Activated CD4-positive, alpha-beta T cell treated with anti-CD3 and anti-CD28 coated beads, Interleukin-2, Interleukin-6, amounts not matched to agents 100 ng/mL and 50 ng/mL, durations not matched to agents 16 hours and 8 hours (primary cell): ENCODE measurements around the gene HECTD2.
A peak's percentile ranks its signal among the peaks of the same experiment; 100 is the strongest.
"Not testable (repeated sequence)": the region's sequence is repeated elsewhere in the genome, so short reads cannot be mapped to it uniquely, and the experiment has no call there.

Experiments used
- DNase-seq: peaks from one replicate; pipeline ENCODE4 v3.0.0-alpha.2; 2020

Gene HECTD2

GRCh38 chr10:91477236-91477635 lies 67.1 kb downstream of the HECTD2 start:
- DNase-seq: no peak

DNA sequence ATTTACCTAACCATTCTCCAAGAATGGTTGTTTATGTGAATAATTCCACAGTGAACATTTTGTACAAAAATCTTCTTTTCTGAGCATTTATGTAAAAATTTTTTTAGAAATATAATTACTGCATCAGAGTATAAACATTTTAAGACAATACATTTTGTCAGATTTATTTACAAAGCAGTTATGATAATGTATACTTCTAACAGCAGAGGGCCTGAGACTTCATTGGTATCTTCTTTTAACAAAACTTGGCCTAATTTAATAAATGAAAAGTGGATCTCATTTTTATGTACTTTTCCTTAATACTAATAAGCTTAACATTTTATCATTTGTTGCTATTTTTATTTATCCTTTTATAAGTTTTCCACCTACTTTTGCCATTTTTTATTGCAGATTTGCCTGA lies 69.4 kb downstream of the HECTD2 start:
- no peak for DNase-seq

DNA sequence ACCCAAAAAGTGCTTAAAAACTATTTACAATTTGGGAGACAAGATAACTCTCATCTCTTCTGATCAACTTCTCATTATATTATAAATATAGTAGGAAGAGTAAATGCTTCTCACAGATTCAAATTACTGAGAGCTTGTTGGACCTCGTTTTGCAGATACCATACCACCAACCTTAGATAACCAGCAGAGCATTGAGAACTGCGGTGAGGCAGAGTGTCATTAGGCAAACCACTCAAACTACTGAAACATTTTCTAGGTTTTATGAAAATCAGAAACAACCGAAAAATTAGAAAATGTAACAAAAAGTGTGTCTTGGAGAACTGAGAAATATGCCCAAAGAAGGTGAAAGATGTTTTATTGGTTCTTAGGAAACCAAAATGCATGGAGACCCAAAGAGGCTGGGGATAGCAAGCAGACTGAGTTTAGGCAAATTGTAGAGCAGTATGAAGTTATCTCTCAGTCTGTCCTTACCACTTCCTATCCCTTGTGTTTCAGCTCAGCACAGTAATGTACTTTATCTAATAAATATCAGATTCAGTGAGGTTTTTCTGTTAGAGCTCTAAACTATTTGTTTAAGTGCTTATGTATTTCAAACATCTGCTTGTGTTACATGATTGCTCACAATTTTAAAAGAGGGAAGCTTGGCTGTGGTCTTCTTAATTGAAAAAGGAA lies 77.9 kb downstream of the HECTD2 start:
- no peak for DNase-seq

DNA sequence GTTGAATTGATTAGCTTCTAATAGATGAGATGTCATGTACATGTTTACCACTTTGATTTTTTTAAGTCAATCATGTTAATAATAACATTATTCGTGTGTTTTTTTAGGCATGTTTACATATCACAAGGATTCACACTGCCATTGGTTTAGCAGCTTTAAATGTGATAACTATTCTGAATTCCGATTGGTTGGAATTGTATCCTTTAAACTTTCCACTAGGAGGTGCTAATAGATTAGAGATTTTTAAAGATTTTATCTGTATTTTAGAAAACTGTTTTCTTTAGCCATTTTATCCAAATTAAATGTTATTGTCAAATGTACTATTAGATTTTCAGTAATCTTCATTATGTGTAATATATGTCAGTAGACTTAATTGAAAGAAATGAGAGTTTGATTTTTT lies 83.2 kb downstream of the HECTD2 start:
- DNase-seq: no peak

DNA sequence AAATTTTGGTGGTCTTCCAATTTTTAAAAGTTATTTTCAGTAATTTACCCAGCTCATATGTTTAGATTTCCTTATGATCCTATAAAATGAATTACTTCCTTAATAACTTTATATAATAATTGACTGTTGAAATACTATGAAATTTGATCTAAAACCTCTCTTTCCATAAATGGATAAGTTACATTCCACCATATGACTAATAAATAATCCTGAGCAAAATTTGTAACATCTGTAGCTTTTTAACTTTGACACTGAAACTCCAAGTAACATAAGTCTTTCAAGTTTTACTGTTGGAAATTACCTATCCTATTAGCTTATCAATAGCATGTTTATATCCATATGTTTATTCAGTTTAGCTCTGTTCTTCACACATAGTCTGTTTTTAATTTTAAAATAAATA lies 85.3 kb downstream of the HECTD2 start:
- DNase-seq: no peak

DNA sequence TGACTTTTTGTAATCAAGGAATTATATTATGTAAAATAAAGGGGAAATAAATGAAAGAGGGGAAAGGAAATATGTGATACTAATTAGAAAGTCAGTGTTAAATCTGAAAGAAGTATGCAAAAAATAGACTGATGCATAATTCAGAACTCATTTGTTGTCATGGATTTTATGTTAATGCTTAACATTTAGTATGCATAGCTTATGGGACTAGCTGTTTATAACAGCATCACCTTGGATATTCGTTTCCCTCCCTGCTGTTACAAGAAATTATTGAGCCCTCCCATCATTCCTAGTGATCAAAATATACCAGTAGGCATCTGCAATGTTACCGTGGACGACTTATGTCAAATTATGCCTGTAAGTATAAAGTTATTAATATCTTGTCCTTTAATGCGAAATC lies 85.9 kb downstream of the HECTD2 start:
- DNase-seq: no peak

GRCh38 chr10:91511549-91512330 lies 101.6 kb downstream of the HECTD2 start:
- DNase-seq: peak; percentile 39

GRCh38 chr10:91512458-91512857 lies 102.3 kb downstream of the HECTD2 start:
- no peak for DNase-seq

DNA sequence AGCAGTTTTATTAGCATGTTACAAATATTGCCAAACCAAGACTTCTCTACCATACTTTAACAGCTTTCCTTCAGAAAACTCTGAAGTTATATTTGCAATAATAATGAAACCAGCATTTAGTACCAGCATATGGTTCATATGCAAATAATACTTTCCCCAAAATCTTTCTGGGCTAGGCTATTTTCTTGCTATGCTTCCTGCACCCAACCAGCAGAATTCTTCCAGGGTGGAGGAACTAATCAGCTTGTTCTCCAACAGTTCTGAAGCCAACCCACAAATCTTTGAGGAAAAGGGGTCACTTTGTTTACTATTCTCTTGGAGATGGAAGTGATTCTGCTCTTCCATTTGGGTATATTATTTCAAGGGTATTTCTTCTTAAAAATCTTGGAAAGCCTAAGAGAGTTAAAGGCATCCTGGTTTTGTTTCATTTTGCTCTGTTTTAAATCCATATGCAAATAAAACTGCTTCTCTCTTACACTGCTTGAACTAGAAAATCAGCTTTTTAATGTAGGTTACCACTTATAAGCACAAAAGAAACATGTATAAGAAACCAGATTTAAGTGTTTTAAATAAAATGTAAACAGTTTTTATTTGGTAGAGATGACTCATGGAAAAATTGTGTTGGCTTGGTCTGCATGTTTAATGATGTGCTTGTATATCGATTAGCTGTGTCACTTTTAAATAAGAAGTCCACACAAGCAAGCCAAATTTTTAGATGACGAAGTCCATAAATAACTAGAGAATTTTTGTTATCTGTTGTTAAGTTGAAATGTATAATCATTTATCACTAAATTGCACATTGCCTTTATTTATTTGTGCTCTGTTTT lies 103.7 kb downstream of the HECTD2 start:
- no peak for DNase-seq

GRCh38 chr10:91514787-91515186 lies 104.6 kb downstream of the HECTD2 start:
- DNase-seq: no peak

- no peak for DNase-seq
These were observed 107.2 kb downstream of the HECTD2 start for GRCh38 chr10:91517394-91517793.

DNA sequence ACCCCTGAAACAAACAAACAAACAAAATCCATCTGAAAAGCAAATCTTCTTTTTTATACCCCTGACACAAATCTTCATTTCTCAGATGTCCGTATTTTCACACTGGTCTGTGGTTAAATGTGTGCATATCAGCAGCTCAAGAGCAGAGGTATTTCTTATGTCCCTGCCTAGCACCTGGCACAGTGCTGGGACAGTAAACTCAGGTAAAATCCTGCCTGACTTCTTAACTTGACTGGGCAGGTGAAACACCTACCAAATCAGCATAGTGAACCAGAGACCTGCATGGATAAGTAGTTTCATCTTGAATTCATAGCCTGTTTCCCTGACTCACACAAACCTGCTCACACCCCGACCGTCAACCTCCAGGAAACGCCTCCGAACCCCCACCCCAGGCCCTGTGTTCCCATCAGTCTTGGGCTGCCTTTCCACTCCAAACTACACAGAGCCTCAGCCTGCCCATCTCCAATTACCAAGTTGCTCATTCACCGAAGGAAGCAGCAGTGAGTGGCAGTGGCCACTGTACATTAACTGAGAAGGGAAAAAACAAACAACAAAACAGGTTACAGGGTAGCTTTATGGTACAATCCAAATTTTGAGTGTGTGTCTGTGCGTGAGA lies 109.9 kb downstream of the HECTD2 start:
- DNase-seq: no peak

- no peak for DNase-seq
These were observed 110.5 kb downstream of the HECTD2 start for GRCh38 chr10:91520661-91521060.

DNA sequence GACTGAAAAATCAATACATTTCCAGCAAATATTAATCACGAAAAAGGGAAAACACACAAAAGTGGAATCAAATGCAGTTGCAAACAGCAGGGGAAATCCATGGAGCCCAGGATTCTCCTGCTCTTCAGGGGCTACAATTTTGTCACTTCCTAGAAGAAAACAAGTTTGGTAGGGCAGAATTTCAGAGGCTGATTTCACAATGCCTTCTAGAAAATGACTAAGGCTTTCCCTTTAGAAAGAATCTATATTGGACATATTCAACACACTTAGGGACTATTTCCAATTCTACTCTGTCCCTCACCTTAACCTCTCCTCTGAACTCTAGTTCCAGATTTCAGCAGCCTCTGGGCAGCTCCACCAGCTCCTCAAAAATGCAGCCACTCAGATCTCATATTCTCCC lies 111.3 kb downstream of the HECTD2 start:
- DNase-seq: no peak

DNA sequence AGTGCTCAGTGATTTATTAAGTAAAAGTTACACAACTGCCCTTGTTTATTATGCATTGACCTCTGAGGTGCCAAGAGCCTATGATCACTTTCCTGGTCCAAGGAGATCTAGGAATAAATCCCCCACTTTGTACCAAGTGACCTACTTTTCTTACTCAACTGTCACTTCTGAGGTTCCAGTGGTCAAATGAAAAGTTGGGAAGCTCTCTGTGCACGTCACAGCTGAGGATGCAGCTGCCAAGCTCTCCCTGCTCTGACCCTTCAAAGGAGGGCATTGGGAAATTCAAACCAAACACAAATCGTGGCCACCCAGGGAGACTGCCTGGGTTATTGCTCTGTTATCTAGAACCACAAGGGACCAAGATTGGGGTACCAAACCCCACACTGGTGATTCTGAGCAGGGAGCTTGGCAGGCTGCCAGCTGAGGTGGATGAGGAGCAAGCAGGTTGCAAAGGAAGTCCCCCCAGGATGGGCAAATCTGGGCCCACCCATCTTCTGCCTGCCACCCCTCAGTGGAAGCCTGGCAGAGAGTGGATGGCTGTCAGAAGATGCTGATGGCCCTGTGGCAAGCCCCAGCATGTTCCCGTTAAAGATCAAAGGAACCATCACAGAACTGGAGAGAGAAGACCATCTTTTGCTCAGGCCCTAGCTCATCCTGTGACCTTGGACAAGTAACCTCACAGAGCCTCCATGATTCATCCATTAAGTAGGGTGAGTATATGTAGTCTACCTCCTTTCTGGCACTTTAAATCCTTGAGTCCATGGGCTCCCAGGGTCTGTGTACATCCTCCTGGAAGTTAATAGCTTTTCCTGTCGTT lies 116.0 kb downstream of the HECTD2 start:
- DNase-seq: no peak

DNA sequence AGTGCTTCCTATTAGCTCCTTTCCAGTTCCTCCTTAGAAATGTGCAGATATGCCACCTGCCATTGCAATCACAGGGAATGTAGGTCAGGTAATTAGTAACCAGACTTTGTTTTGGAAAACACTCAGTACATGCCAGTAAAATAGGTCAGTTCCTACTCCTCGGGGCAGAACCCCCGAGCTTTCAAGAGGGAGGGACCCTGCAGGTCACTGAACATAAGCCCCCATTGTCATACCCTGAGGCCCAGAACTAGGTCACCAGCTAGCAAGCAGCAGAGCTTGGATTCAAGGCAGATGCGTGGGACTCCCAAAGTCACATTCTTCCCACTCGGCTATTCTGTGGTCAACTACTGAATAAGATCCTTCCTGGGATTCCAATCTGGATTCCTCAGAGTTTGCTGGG lies 117.9 kb downstream of the HECTD2 start:
- no peak for DNase-seq

DNA sequence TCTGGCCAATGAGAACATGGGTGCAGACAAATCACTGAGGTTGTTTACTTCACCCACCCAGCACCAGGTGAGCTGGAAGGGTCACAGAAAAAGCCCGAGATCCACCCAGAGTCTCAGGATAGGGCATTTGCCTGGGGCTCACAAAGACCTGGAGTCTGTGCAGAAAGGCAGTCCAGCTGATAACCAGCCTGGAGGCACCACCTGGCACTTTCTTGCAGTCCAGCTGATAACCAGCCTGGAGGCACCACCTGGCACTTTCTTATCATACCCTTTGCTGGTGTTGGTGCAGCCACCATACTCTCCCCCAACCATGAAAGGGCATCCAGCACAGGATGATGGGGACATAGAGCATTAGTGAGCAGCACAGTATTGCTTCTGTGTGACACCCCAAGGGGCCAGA lies 118.6 kb downstream of the HECTD2 start:
- no peak for DNase-seq

GRCh38 chr10:91534789-91535188 lies 124.6 kb downstream of the HECTD2 start:
- DNase-seq: not testable (repeated sequence)

- no peak for DNase-seq
These were observed 126.0 kb downstream of the HECTD2 start for GRCh38 chr10:91536111-91536510.

DNA sequence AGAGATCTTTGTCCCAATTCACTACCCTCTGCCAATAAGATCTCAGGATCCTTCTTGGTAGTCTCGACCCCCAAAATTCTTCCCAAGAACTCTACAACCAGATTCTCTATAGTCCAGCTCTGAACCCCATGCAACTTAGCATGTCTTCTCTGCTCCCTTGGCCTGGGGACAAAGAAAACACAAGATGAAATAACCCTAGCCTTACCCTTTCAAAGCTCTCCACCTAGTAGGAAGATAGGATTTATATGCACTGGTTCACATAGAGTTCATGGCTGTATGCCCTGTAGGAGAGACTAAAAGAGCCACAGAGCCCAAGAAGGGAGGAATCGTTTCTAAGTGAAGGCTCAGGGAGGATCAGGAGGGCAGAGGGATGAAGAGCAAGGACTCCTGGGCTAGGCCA lies 126.6 kb downstream of the HECTD2 start:
- DNase-seq: no peak

DNA sequence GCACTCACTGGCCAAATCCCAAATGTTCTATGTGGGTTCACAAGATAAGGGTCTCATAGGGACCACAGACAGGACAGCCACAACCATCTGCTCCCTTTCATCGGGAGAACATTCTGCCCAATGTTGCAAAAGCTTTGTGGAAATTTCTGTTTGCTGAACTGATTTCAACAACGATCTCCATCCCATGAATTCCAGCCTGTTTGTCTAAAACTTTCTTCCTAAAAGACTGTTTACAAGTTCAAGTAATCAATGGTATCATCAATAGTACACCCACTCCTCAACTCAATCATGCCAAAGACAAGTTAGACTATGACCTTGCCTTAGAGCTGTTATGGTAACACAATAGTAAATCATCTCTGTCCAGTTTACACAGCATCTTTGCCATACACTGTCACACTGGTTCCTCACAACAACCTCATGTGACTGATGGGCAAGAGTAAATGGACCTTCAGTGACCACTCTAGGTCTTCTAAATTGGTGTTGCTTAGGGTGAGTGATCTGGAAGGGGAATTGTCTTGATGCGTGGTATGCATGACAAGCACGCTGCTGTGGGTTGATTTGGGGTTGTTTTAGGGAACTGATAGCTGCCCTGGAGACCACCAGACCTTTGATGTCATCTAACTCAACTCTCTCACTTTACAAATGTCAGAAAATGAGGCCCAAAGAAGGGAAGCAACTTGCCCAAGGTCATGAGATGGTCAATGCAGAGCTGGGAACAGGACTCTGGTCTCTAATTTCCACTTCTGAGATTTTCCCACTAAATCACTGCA lies 127.7 kb downstream of the HECTD2 start:
- DNase-seq: no peak

GRCh38 chr10:91539930-91540329 lies 129.8 kb downstream of the HECTD2 start:
- no peak for DNase-seq
